GM21737 (cell line): ENCODE data around the gene CEP44.
"Not testable (repeated sequence)": the region's sequence is repeated elsewhere in the genome, so short reads cannot be mapped to it uniquely, and the experiment has no call there.

Experiments
- ATAC-seq: cut with Tn5 transposase; IDR thresholded peaks from one replicate; pipeline ENCODE4 v1.9.1; 2021; ENCODE audit warnings: mild to moderate bottlenecking, moderate library complexity; ENCODE audit not compliant: unreplicated experiment

The CEP44 gene, protein sequence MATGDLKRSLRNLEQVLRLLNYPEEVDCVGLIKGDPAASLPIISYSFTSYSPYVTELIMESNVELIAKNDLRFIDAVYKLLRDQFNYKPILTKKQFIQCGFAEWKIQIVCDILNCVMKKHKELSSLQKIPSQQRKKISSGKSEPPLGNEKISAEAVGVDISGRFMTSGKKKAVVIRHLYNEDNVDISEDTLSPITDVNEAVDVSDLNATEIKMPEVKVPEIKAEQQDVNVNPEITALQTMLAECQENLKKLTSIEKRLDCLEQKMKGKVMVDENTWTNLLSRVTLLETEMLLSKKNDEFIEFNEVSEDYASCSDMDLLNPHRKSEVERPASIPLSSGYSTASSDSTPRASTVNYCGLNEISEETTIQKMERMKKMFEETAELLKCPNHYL

GRCh38 chr4:174283507-174284471 lies at the start of gene CEP44, which contains the start of gene FBXO8:
Gene CEP44, plus strand, starts transcription at chr4:174283911. Its CDS starts 15,211 bp downstream, at chr4:174299122.
Gene FBXO8, minus strand, starts transcription at chr4:174283667. Its CDS starts 20,575 bp downstream, at chr4:174263092.
- peak; percentile 54 for ATAC-seq

GRCh38 chr4:174236359-174236758 lies 47.4 kb upstream of the CEP44 start:
- ATAC-seq = no peak

GRCh38 chr4:174241162-174241561 lies 42.5 kb upstream of the CEP44 start:
- no peak for ATAC-seq

DNA sequence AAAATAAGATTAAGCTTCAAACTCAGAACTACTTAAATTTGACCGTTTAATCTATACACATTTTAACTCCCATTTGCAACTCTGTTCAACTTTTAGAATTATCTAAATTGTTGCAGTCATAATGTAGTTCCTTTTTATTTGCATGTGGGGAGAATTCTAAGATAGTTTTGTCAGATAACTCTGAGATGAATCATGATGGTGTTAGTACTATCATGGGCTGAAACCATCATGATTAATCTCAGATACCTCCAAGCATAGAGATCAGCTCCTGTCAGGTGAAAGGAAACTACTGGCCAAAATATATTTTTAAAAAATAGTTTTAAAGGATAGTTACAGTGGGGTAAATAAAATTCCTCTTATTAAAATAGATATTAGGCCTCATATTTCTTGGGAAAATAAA lies 39.3 kb upstream of the CEP44 start:
- no peak for ATAC-seq

DNA sequence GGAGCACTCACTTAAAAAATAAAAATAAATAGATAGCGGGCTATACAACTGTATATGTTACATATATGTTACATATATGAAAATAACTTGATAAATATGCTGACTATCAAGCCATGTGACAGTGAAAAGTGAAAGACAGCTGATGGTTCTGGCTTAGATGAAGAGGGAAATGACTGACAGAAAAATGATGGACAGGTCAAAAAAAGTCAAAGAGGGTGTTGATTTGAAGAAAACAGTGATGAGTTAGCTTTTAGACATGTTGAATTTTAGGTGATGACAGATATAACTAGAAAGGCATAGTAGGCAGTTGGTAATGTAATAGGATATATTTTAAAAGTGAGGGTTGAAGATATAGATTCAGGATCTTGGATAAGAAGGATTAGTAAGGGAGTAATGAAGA lies 38.0 kb upstream of the CEP44 start:
- ATAC-seq = no peak

DNA sequence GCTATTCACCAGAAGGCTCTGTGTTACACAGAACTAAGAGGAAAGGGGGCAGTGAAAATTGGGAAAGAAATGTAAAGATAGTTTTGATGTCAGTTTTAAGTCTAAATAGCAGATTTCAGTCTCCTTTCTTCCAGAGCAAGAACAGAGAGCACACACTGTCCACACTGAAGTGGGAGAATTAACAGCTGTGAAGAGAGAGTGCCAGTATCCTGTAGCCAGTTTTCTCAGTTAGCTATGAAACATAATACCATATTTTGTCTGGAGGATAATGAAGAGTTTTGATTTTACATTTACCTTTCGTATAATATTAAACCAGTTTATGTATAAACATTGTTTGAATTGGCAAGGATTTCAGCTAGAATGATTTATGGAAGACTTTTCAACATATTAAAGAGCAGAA lies 35.3 kb upstream of the CEP44 start:
- ATAC-seq = no peak

- ATAC-seq = no peak
Measured at GRCh38 chr4:174252412-174252811, 31.3 kb upstream of the CEP44 start.

DNA sequence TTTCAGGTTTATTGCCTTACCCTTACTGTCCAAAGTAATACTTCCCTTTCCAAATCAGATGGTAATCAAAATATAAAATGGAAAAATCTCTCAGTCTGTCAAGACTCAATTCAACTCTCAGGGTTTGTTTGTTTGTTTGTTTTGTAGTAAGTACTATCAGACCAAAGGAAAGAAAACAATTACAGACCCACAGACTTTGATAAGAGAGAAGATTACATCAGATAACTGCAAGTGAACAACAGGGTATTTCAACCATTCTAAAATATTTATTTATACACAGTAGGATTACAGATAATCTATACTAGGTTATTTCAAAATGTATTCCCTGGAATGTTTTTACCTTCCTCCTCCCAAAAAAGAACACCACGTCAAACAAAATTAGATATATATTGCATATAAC lies 29.1 kb upstream of the CEP44 start:
- ATAC-seq = no peak

GRCh38 chr4:174255374-174255773 lies 28.3 kb upstream of the CEP44 start:
- no peak for ATAC-seq

GRCh38 chr4:174255786-174256185 lies 27.9 kb upstream of the CEP44 start:
- no peak for ATAC-seq

- no peak for ATAC-seq
Measured at GRCh38 chr4:174256277-174256713, 27.4 kb upstream of the CEP44 start.

- no peak for ATAC-seq
Measured at GRCh38 chr4:174259580-174259979, 24.1 kb upstream of the CEP44 start.

GRCh38 chr4:174260099-174260498 lies 23.6 kb upstream of the CEP44 start:
- peak; percentile 69 for ATAC-seq

- not testable (repeated sequence) for ATAC-seq
Measured at GRCh38 chr4:174261432-174261831, 22.3 kb upstream of the CEP44 start.

- no peak for ATAC-seq
Measured at GRCh38 chr4:174262624-174263444, 20.9 kb upstream of the CEP44 start.

- no peak for ATAC-seq
Measured at GRCh38 chr4:174263445-174263736, 20.3 kb upstream of the CEP44 start.

GRCh38 chr4:174265916-174266315 lies 17.8 kb upstream of the CEP44 start:
- no peak for ATAC-seq

DNA sequence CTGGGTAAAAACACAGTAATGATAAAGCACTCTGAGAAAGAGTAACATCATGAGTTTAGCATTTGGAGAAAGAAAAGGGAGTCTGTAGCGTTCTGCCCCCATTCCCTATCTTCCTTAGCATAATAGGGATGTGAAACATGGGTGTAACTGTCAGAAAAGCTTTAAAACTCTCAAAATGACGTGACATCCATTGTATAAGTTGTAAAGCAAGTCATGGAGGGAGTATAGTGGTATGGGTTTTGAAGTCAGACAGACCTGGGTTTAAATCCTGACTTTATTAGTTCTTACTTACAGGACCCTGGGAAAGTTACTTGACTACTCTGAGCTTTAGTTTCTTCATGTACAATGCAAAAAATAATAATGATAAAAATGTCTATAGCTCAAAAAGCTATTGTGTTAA lies 17.3 kb upstream of the CEP44 start:
- ATAC-seq = no peak

DNA sequence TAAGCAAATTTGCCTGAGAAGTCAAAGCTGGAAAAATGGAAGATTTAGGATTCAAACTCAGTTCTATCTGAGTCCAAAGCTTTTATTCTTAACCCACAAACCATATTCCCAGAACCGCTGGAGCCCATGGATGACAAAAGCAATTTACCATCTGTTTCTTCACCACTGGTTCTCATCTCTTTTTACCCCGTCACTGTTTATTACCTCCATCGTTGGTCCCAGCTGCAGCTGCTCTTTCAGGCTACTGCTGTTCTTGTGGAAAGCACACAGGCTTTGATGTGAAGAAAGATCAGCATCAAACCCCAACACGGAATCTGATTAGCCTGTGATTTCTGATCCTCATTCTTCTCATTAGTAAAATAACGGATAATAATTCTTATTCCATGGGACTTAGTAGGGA lies 9.8 kb upstream of the CEP44 start:
- ATAC-seq = no peak

- ATAC-seq = no peak
Measured at GRCh38 chr4:174274436-174274835, 9.3 kb upstream of the CEP44 start.

- ATAC-seq = no peak
Measured at GRCh38 chr4:174275101-174275500, 8.6 kb upstream of the CEP44 start.
